ENCODE measurements around the gene UBE2H. TPM values are rescaled to one million over a fixed set of nuclear protein-coding genes. Genes with fewer than 3 reads are reported as not detected.

The UBE2H gene
- total and polyA plus RNA-seq, 10 of the 15 experiments (the other 5 are each of a cell fraction or from before 2014, with no cell fraction given), result 15.6 to 75.5 (median 32.8) TPM

DNA sequence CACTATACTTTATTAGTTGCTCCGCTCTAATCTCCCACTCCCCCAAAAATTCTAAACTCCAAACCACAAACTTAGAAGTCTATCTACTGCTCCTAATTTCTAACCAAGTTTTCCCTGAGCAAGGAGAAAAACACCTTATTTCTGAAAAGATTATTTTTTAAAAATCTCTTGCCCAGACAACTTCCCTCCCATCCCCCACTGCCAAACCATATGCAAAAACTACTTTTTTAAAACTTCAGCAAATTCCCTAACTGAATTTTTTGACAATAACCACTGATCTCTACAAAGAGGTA, 1.9 kb downstream of the UBE2H start (continued):
- TF ChIP-seq POLR2A (IDR thresholded peaks at IDR 0.05; ENCODE audit: low read depth, low read length), result peak; percentile 7; the same call in 1 of the 2 replicates

DNA sequence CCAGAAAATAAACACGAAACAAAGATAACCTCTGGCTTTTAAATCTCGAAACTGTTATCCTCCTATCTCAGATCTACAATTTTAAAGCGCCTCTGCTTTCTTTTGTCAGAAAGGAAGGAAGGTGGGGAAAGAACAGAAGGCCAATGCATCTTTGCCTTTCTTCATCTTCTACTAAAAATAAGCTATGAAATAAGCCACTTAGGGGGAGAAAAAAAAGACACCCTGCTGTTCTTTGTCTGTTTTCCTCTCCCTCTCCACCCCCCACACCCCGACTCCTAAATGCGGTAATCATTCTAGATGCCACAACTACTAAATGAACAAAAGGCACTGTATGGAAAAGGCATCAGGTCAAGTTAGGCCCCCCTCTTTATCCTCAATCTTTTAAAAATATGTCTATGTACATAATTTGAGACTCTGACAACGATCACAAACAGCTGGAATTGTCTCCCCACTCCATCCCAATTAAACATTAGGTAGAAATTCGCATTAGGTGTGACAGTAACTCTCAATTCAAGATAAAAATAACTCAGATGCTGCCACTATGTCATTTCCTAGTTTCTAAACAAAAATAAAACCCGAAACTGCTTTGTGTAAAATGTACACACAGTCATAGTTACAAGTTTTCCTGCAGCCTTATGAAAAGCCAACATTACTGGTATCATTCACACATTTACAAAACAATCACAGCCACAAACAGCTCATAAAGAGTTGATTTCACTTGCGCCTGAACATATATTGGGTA, 2.4 kb downstream of the UBE2H start:
- peaks cover 0 to 5% of the 10 kb centered on the region in 2 experiments; a peak in 1 of 4 replicates for H3K36me3 ChIP-seq (ENCODE audit: control insufficient read depth in 2 of 2, insufficient read depth in 2 of 2, low read length in 1 of 2)
- peak overlapping the region; percentile 80 for H3K9ac ChIP-seq (ENCODE audit: control insufficient read depth, insufficient read depth, low read length)
- peak; percentile 80 for FAIRE-seq
- H2AFZ ChIP-seq (ENCODE audit: control insufficient read depth, low read depth, low read length), result no peak overlapping the region
- no TSS peak for BruUV-seq (replicated peaks)
- no peaks in the 10 kb centered on the region for H3K9me3 ChIP-seq (replicated peaks; ENCODE audit: control insufficient read depth, insufficient read depth, low read length)
- peak overlapping the region; percentile 99 for H3K27ac ChIP-seq (ENCODE audit: control insufficient read depth, insufficient read depth)
- H3K4me3 ChIP-seq, result peak overlapping the region; percentile 98
- ATAC-seq, result peak; percentile 38
- in situ Hi-C loops (cut with MboI) (no loop called here), intact Hi-C loops (cut with micrococcal nuclease; ENCODE audit: unreplicated experiment) (no loop called here)
- ChIA-PET CTCF (interaction anchor here (4.5 kb wide), 1 partner anchor 59 kb away, joined by 51 read pairs; no protein-coding TSS in a partner anchor), RAD21 (ENCODE audit: unreplicated experiment) (interaction anchor here (1.0 to 5.3 kb wide), 6 partner anchors 17 to 338 kb away, joined by 3 to 84 read pairs (median 5); partner anchors contain the start of genes KLHDC10 and NRF1), SMC1A (ENCODE audit: uncharacterized antibody, unreplicated experiment) (interaction anchor here (0.6 to 7.6 kb wide), 13 partner anchors 11 to 575 kb away, joined by 3 to 57 read pairs (median 3); partner anchors contain the start of gene STRIP2), POLR2A (interaction anchor here (2.8 to 6.1 kb wide), 2 partner anchors 17 to 59 kb away, joined by 11 to 54 read pairs; no protein-coding TSS in a partner anchor)
- peak overlapping the region; percentile 96 for H3K4me2 ChIP-seq (ENCODE audit: control insufficient read depth, insufficient read depth)
- H3K27me3 ChIP-seq (replicated peaks in 1 of 2; ENCODE audit: control insufficient read depth in 2 of 2, insufficient read depth in 2 of 2, low read length in 1 of 2), result no peaks in the 10 kb centered on the region
- WGBS (ENCODE audit: insufficient coverage, insufficient replicate concordance, low lambda C conversion rate, missing lambda C conversion rate), result 0% methylated on average over 9 of the region's 9 CpGs
- peaks cover 2% of the 10 kb centered on the region; the same call in 1 of the 2 replicates for H4K20me1 ChIP-seq (ENCODE audit: control insufficient read depth, insufficient read depth)
- peaks cover 72% of the 10 kb centered on the region for H3K79me2 ChIP-seq (ENCODE audit: control insufficient read depth, insufficient read depth, low read length)
- DNase-seq (ENCODE audit: low read depth, low spot score), result peak; percentile 60
- peaks cover 13% of the 10 kb centered on the region; the same call in 1 of the 2 replicates for H3K4me1 ChIP-seq (ENCODE audit: control insufficient read depth, insufficient read depth, low read length)
- TF ChIP-seq BCL11A (IDR thresholded peaks at IDR 0.05; ENCODE audit: low read depth, low read length), result no peak
- 0 out of 2 replicates have a peak, but pooled peaks have one; percentile 27 for TF ChIP-seq RCOR1 (conservative IDR thresholded peaks at IDR 0.05; ENCODE audit: low read depth, low read length)
- TF ChIP-seq, protein P1, sequence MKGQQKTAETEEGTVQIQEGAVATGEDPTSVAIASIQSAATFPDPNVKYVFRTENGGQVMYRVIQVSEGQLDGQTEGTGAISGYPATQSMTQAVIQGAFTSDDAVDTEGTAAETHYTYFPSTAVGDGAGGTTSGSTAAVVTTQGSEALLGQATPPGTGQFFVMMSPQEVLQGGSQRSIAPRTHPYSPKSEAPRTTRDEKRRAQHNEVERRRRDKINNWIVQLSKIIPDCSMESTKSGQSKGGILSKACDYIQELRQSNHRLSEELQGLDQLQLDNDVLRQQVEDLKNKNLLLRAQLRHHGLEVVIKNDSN (IDR thresholded peaks at IDR 0.05; ENCODE audit: borderline replicate concordance, extremely low read length, insufficient read depth, low read depth, low read length), result no peak
- TF ChIP-seq, protein P2, sequence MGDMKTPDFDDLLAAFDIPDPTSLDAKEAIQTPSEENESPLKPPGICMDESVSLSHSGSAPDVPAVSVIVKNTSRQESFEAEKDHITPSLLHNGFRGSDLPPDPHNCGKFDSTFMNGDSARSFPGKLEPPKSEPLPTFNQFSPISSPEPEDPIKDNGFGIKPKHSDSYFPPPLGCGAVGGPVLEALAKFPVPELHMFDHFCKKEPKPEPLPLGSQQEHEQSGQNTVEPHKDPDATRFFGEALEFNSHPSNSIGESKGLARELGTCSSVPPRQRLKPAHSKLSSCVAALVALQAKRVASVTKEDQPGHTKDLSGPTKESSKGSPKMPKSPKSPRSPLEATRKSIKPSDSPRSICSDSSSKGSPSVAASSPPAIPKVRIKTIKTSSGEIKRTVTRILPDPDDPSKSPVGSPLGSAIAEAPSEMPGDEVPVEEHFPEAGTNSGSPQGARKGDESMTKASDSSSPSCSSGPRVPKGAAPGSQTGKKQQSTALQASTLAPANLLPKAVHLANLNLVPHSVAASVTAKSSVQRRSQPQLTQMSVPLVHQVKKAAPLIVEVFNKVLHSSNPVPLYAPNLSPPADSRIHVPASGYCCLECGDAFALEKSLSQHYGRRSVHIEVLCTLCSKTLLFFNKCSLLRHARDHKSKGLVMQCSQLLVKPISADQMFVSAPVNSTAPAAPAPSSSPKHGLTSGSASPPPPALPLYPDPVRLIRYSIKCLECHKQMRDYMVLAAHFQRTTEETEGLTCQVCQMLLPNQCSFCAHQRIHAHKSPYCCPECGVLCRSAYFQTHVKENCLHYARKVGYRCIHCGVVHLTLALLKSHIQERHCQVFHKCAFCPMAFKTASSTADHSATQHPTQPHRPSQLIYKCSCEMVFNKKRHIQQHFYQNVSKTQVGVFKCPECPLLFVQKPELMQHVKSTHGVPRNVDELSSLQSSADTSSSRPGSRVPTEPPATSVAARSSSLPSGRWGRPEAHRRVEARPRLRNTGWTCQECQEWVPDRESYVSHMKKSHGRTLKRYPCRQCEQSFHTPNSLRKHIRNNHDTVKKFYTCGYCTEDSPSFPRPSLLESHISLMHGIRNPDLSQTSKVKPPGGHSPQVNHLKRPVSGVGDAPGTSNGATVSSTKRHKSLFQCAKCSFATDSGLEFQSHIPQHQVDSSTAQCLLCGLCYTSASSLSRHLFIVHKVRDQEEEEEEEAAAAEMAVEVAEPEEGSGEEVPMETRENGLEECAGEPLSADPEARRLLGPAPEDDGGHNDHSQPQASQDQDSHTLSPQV (IDR thresholded peaks at IDR 0.05), result no peak
- TF ChIP-seq DPF2 (IDR thresholded peaks at IDR 0.05), result no peak; the same call in 1 of the 2 replicates
- TF ChIP-seq, protein P3, sequence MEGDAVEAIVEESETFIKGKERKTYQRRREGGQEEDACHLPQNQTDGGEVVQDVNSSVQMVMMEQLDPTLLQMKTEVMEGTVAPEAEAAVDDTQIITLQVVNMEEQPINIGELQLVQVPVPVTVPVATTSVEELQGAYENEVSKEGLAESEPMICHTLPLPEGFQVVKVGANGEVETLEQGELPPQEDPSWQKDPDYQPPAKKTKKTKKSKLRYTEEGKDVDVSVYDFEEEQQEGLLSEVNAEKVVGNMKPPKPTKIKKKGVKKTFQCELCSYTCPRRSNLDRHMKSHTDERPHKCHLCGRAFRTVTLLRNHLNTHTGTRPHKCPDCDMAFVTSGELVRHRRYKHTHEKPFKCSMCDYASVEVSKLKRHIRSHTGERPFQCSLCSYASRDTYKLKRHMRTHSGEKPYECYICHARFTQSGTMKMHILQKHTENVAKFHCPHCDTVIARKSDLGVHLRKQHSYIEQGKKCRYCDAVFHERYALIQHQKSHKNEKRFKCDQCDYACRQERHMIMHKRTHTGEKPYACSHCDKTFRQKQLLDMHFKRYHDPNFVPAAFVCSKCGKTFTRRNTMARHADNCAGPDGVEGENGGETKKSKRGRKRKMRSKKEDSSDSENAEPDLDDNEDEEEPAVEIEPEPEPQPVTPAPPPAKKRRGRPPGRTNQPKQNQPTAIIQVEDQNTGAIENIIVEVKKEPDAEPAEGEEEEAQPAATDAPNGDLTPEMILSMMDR (IDR thresholded peaks at IDR 0.05 in 2 of 3, conservative IDR thresholded peaks at IDR 0.05 in 1 of 3; ENCODE audit: control insufficient read depth in 2 of 3, extremely low read depth in 1 of 3, insufficient read depth in 1 of 3, low read depth in 3 of 3, low read length in 3 of 3), result no peak
- no peak for TF ChIP-seq SMAD5 (IDR thresholded peaks at IDR 0.05; ENCODE audit: low read depth)
- TF ChIP-seq, protein P4, sequence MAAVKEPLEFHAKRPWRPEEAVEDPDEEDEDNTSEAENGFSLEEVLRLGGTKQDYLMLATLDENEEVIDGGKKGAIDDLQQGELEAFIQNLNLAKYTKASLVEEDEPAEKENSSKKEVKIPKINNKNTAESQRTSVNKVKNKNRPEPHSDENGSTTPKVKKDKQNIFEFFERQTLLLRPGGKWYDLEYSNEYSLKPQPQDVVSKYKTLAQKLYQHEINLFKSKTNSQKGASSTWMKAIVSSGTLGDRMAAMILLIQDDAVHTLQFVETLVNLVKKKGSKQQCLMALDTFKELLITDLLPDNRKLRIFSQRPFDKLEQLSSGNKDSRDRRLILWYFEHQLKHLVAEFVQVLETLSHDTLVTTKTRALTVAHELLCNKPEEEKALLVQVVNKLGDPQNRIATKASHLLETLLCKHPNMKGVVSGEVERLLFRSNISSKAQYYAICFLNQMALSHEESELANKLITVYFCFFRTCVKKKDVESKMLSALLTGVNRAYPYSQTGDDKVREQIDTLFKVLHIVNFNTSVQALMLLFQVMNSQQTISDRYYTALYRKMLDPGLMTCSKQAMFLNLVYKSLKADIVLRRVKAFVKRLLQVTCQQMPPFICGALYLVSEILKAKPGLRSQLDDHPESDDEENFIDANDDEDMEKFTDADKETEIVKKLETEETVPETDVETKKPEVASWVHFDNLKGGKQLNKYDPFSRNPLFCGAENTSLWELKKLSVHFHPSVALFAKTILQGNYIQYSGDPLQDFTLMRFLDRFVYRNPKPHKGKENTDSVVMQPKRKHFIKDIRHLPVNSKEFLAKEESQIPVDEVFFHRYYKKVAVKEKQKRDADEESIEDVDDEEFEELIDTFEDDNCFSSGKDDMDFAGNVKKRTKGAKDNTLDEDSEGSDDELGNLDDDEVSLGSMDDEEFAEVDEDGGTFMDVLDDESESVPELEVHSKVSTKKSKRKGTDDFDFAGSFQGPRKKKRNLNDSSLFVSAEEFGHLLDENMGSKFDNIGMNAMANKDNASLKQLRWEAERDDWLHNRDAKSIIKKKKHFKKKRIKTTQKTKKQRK (IDR thresholded peaks at IDR 0.05; ENCODE audit: low read depth, low read length), result no peak
- no peak for TF ChIP-seq SUZ12 (IDR thresholded peaks at IDR 0.05; ENCODE audit: unreplicated experiment)

Measured in GM12878 (cell line).